Measurements from ENCODE around the gene SLC18A2. TPM values are rescaled to one million over a fixed set of nuclear protein-coding genes. Genes with fewer than 3 reads are reported as not detected.

The SLC18A2 gene
- total RNA-seq, 2 donors from 2014 or later, result 0.24 TPM

- TF ChIP-seq CTCF (conservative IDR thresholded peaks at IDR 0.05), result no peak
- H3K27ac Mint-ChIP-seq, result no peak overlapping the region
- no peak for DNase-seq
- H3K27ac ChIP-seq (ENCODE audit: low read depth, low read length), result peak overlapping the region; percentile 38
- H3K4me1 ChIP-seq (ENCODE audit: control insufficient read depth, insufficient read depth, low read length), result peaks cover 7% of the 10 kb centered on the region
- H3K9ac ChIP-seq (ENCODE audit: extremely low read depth, low read length, poor library complexity, severe bottlenecking), result no peak overlapping the region
- H3K27me3 ChIP-seq (ENCODE audit: control insufficient read depth, insufficient read depth, low read length, poor library complexity, severe bottlenecking), result no peaks in the 10 kb centered on the region
- H3K9me3 Mint-ChIP-seq, result no peaks in the 10 kb centered on the region
- H3K9me3 ChIP-seq (ENCODE audit: control insufficient read depth, low read length), result no peaks in the 10 kb centered on the region
- H3K27me3 Mint-ChIP-seq (ENCODE audit: insufficient read depth), result peaks cover 4% of the 10 kb centered on the region
- no peak overlapping the region for H3K4me3 Mint-ChIP-seq
- WGBS, 2 experiments (ENCODE audit: insufficient coverage in 1 of 2, insufficient read length in 1 of 2), result 87 to 95% methylated on average over 2 to 3 of the region's 3 CpGs
- H3K36me3 ChIP-seq (ENCODE audit: control insufficient read depth, insufficient read depth, low read length), result no peaks in the 10 kb centered on the region
- no peak overlapping the region for H3K4me3 ChIP-seq (ENCODE audit: low read length)
- H3K4me1 Mint-ChIP-seq, result peaks cover 17% of the 10 kb centered on the region
- no peaks in the 10 kb centered on the region for H3K36me3 Mint-ChIP-seq (ENCODE audit: low read depth)
Measured at GRCh38 chr10:117257721-117258120, 16.8 kb downstream of the SLC18A2 start.

- Mint-ChIP-seq H3K9me3 (no peaks in the 10 kb centered on the region), H3K27me3 (ENCODE audit: insufficient read depth) (no peaks in the 10 kb centered on the region), H3K4me1 (peaks cover 17% of the 10 kb centered on the region), H3K4me3 (no peak overlapping the region), H3K27ac (no peak overlapping the region), H3K36me3 (ENCODE audit: low read depth) (no peaks in the 10 kb centered on the region)
- Histone ChIP-seq H3K4me1 (ENCODE audit: control insufficient read depth, insufficient read depth, low read length) (peaks cover 7% of the 10 kb centered on the region), H3K36me3 (ENCODE audit: control insufficient read depth, insufficient read depth, low read length) (no peaks in the 10 kb centered on the region), H3K27ac (ENCODE audit: low read depth, low read length) (no peak overlapping the region), H3K4me3 (ENCODE audit: low read length) (no peak overlapping the region), H3K9me3 (ENCODE audit: control insufficient read depth, low read length) (no peaks in the 10 kb centered on the region), H3K9ac (ENCODE audit: extremely low read depth, low read length, poor library complexity, severe bottlenecking) (no peak overlapping the region), H3K27me3 (ENCODE audit: control insufficient read depth, insufficient read depth, low read length, poor library complexity, severe bottlenecking) (no peaks in the 10 kb centered on the region)
- no peak for TF ChIP-seq CTCF (conservative IDR thresholded peaks at IDR 0.05)
- DNase-seq, result no peak
- 73 to 95% methylated on average over 2 to 3 of the region's 3 CpGs for WGBS, 2 experiments (ENCODE audit: insufficient coverage in 1 of 2, insufficient read length in 1 of 2)
Measured at GRCh38 chr10:117259279-117259678, 18.4 kb downstream of the SLC18A2 start.

GRCh38 chr10:117260084-117260483, 19.2 kb downstream of the SLC18A2 start:
- no peak for TF ChIP-seq CTCF (conservative IDR thresholded peaks at IDR 0.05)
- no peak overlapping the region for H3K4me3 ChIP-seq (ENCODE audit: low read length)
- H3K9ac ChIP-seq (ENCODE audit: extremely low read depth, low read length, poor library complexity, severe bottlenecking), result no peak overlapping the region
- no peaks in the 10 kb centered on the region for H3K27me3 ChIP-seq (ENCODE audit: control insufficient read depth, insufficient read depth, low read length, poor library complexity, severe bottlenecking)
- DNase-seq, result peak; percentile 84
- no peaks in the 10 kb centered on the region for H3K36me3 ChIP-seq (ENCODE audit: control insufficient read depth, insufficient read depth, low read length)
- H3K27ac ChIP-seq (ENCODE audit: low read depth, low read length), result no peak overlapping the region
- Mint-ChIP-seq H3K36me3 (ENCODE audit: low read depth) (no peaks in the 10 kb centered on the region), H3K4me1 (peaks cover 23% of the 10 kb centered on the region), H3K27me3 (ENCODE audit: insufficient read depth) (no peaks in the 10 kb centered on the region), H3K4me3 (no peak overlapping the region), H3K27ac (no peak overlapping the region), H3K9me3 (no peaks in the 10 kb centered on the region)
- no peaks in the 10 kb centered on the region for H3K9me3 ChIP-seq (ENCODE audit: control insufficient read depth, low read length)
- H3K4me1 ChIP-seq (ENCODE audit: control insufficient read depth, insufficient read depth, low read length), result peaks cover 7% of the 10 kb centered on the region
- WGBS, 2 experiments (ENCODE audit: insufficient coverage in 1 of 2, insufficient read length in 1 of 2), result 18 to 34% methylated on average over 2 to 4 of the region's 4 CpGs

All from endodermal cell (in vitro differentiated cells).